OCI-LY3 (cell line): ENCODE results near the gene AVEN.

ENCODE experiments used
- H2AFZ ChIP-seq: fragments of 200-600, 300-600 bp; shearing (Covaris generic); 2 replicates; pipeline ENCODE4 v1.6.0; 2014; ENCODE audit warnings: antibody characterized with exemption, low read depth, low read length
- H3K27ac ChIP-seq: fragments of 200-600, 300-600 bp; sonication (generic); 2 replicates; pipeline ENCODE4 v1.5.1; 2014; ENCODE audit warnings: mild to moderate bottlenecking, low read length, moderate library complexity, mixed read lengths
- H3K27me3 ChIP-seq: fragments of 200-600, 300-600 bp; sonication (generic); 2 replicates; pipeline ENCODE4 v1.6.1; 2014; ENCODE audit warnings: low read depth, low read length, mixed read lengths
- H3K36me3 ChIP-seq: fragments of 200-600, 300-600 bp; sonication (generic); replicated peaks from 2 replicates; pipeline ENCODE3; 2014; ENCODE audit warnings: low read depth, low read length, mixed read lengths
- H3K4me1 ChIP-seq: fragments of 300-600, 200-600 bp; sonication (generic); 2 replicates; pipeline ENCODE4 v1.6.1; 2014; ENCODE audit warnings: low read length, mixed read lengths
- H3K4me2 ChIP-seq: fragments of 200-600, 300-600 bp; sonication (generic); 2 replicates; pipeline ENCODE4 v1.6.1; 2014; ENCODE audit warnings: low read length, mixed read lengths
- H3K4me3 ChIP-seq: fragments of 300-600, 200-600 bp; sonication (generic); 2 replicates; pipeline ENCODE4 v1.5.1; 2014; ENCODE audit warnings: antibody characterized with exemption, mild to moderate bottlenecking, low read length, moderate library complexity
- H3K79me2 ChIP-seq: fragments of 300-600, 200-600 bp; shearing (Covaris generic); 2 replicates; pipeline ENCODE4 v1.6.1; 2014; ENCODE audit warnings: mild to moderate bottlenecking, low read length, mixed read lengths
- H3K9ac ChIP-seq: fragments of 300-600, 200-600 bp; shearing (Covaris generic); 2 replicates; pipeline ENCODE4 v1.6.0; 2014; ENCODE audit warnings: mild to moderate bottlenecking, low read length, moderate library complexity
- H3K9me3 ChIP-seq: fragments of 200-600, 300-600 bp; shearing (Covaris generic); 2 replicates; pipeline ENCODE4 v1.6.1; 2014; ENCODE audit warnings: low read length, mixed read lengths; ENCODE audit not compliant: insufficient read depth
- H4K20me1 ChIP-seq: fragments of 200-600, 300-600 bp; sonication (generic); 2 replicates; pipeline ENCODE4 v1.6.1; 2016; ENCODE audit warnings: low read length, mixed read lengths; ENCODE audit not compliant: insufficient read depth
- CTCF ChIP-seq: fragments of 200-600, 300-600 bp; sonication (generic); IDR thresholded peaks from 2 replicates; pipeline ENCODE4 v1.5.1; 2014; ENCODE audit warnings: antibody characterized with exemption, low read length, low read depth
- EZH2phosphoT487 ChIP-seq: fragments of 200-600 bp; shearing (Covaris generic); IDR thresholded peaks from 2 replicates; pipeline ENCODE4 v1.6.1; 2018; ENCODE audit warnings: antibody characterized with exemption, mixed run types, low read depth

The AVEN gene

GRCh38 chr15:33882921-33883320 lies 156.1 kb downstream of the AVEN start:
- no peaks in the 10 kb centered on the region for H4K20me1 ChIP-seq
- TF ChIP-seq EZH2phosphoT487 (no peak), CTCF (no peak)

DNA sequence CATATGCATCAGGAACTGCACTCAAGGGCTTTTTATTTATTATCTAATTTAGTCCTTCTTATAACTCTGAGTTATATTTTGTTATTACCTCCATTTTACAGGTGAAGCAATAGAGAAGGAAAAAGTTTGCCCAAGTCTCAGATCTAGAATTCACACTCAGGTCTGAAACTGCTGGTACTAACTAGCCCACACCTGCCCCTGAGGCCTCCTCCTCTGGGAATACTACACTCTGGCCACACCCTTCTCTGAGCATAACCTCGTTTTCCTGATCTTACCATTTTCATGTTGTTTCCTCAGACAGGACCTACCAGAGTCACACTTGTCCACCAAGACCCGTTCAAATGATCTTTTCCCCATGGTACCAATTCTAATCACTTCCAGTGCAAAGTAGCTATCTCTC lies 164.8 kb downstream of the AVEN start:
- H3K4me2 ChIP-seq, result no peak overlapping the region
- H3K4me3 ChIP-seq, result no peak overlapping the region
- no peak overlapping the region for H3K27ac ChIP-seq
- H3K27me3 ChIP-seq, result no peaks in the 10 kb centered on the region
- no peak overlapping the region for H2AFZ ChIP-seq
- no peaks in the 10 kb centered on the region for H3K79me2 ChIP-seq
- H3K36me3 ChIP-seq, result no peaks in the 10 kb centered on the region
- peaks cover 3% of the 10 kb centered on the region; the same call in 1 of the 2 replicates for H3K4me1 ChIP-seq
- no peaks in the 10 kb centered on the region for H3K9me3 ChIP-seq
- H3K9ac ChIP-seq, result no peak overlapping the region
- no peaks in the 10 kb centered on the region for H4K20me1 ChIP-seq
- no peak for TF ChIP-seq EZH2phosphoT487
- TF ChIP-seq CTCF, result no peak

More at GRCh38 chr15:33882921-33883320, 156.1 kb downstream of the AVEN start:
- H3K4me2 ChIP-seq, result no peak overlapping the region
- H2AFZ ChIP-seq, result no peak overlapping the region
- H3K4me3 ChIP-seq, result no peak overlapping the region
- no peaks in the 10 kb centered on the region for H3K9me3 ChIP-seq
- H3K9ac ChIP-seq, result no peak overlapping the region
- no peak overlapping the region for H3K27ac ChIP-seq
- H3K27me3 ChIP-seq, result no peaks in the 10 kb centered on the region
- H3K36me3 ChIP-seq, result no peaks in the 10 kb centered on the region
- H3K79me2 ChIP-seq, result no peaks in the 10 kb centered on the region
- H3K4me1 ChIP-seq, result no peaks in the 10 kb centered on the region

DNA sequence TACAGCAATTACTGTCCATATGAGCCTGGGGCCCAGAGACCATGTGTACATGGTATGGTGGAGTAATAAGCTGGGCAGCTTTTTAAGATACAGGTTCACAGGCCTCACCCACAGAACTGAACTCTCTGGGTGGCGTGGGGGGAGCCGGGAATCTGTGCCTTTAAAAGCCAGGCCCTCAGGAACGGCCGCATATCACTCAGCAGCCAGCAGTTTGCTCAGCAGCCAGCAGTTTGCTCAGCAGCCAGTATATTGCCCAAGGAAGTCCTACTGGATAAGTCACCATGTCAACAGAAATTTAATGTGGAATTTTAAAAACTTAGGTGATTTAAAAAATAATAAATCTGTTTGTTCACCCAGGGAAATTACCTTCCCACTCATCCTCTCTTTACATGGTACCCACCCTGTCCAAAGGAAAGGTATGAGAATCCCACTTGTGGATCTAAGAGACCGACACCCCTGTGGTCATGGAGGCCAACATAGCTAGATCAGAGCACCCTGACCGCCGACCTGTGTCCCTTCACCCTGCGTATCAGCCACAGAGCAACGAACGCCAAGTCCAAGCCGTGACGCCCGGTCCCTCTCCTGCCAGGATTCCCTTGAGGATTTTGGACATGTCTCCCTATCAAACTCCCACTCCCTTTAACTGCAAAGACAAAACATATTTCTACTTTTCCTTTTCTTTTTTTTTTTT lies 166.4 kb downstream of the AVEN start:
- Histone ChIP-seq H3K4me1 (peaks cover 3% of the 10 kb centered on the region; the same call in 1 of the 2 replicates), H3K79me2 (no peaks in the 10 kb centered on the region), H2AFZ (no peak overlapping the region), H3K27me3 (no peaks in the 10 kb centered on the region), H3K9ac (no peak overlapping the region), H4K20me1 (no peaks in the 10 kb centered on the region), H3K36me3 (no peaks in the 10 kb centered on the region), H3K9me3 (no peaks in the 10 kb centered on the region), H3K27ac (no peak overlapping the region), H3K4me3 (no peak overlapping the region), H3K4me2 (no peak overlapping the region)
- TF ChIP-seq EZH2phosphoT487 (no peak), CTCF (no peak)

DNA sequence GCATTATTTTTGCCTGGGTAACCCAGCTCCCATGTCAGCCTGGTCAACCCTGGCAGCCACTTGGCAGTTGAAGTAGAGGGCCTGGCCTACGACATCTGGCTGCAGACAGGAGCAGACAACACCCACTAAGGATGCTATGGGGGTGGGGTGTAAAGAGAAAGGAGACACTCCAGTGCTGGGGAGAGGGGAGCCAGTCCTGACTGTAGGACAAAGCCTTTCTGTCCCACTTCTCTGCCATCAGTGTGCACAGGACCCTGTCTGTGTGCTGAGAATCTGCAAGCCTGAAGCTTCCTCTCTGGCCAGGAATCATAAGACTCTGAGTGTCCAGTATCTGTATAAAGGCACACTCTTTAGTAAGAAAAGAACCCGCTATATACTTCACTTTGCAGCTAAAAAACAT lies 167.0 kb downstream of the AVEN start:
- Histone ChIP-seq H3K4me1 (peaks cover 3% of the 10 kb centered on the region; the same call in 1 of the 2 replicates), H2AFZ (no peak overlapping the region), H3K27ac (no peak overlapping the region), H3K27me3 (no peaks in the 10 kb centered on the region), H3K4me2 (no peak overlapping the region), H3K79me2 (no peaks in the 10 kb centered on the region), H3K9me3 (no peaks in the 10 kb centered on the region), H3K9ac (no peak overlapping the region), H4K20me1 (no peaks in the 10 kb centered on the region), H3K36me3 (no peaks in the 10 kb centered on the region), H3K4me3 (no peak overlapping the region)
- TF ChIP-seq CTCF (no peak), EZH2phosphoT487 (no peak)
